B cell (primary cell): ENCODE results near the gene MAPK1. TPM values are rescaled to one million over a fixed set of nuclear protein-coding genes. Genes with fewer than 3 reads are reported as not detected.

ENCODE experiments used
- ATAC-seq: fragments of 200-7000 bp; cut with Tn5 transposase; one replicate; pipeline ENCODE4 v1.10.0; 2021; ENCODE audit warnings: low read depth, mild to moderate bottlenecking, moderate number of reproducible peaks, moderate library complexity
- CTCF ChIA-PET: fragments of 350-600 bp; sonication (Branson Sonifier 250); formaldehyde crosslinking; loops from one replicate; lab custom pipeline; 2021; ENCODE audit warnings: antibody characterized with exemption, inconsistent platforms; lab: Charles Lee
- POLR2A ChIA-PET: fragments of 350-600 bp; sonication (Branson Sonifier 250); formaldehyde crosslinking; loops from one replicate; lab custom pipeline; 2021; ENCODE audit warnings: antibody characterized with exemption; lab: Charles Lee
- DNase-seq: peaks from one replicate; pipeline ENCODE4 v3.0.0; 2013
- H2AFZ ChIP-seq: 2 replicates; pipeline ENCODE4 v1.6.1; 2012; ENCODE audit warnings: mild to moderate bottlenecking, low read depth, low read length; ENCODE audit not compliant: insufficient read depth, poor library complexity, severe bottlenecking
- H3K27ac ChIP-seq, 2 donors: 1 replicate in 1 of 2; 2 replicates in 1 of 2; pipeline ENCODE4 v1.5.1; 2012 to 2013; ENCODE audit warnings: low read length in 2 of 2, mild to moderate bottlenecking in 2 of 2, moderate library complexity in 1 of 2
- H3K27me3 ChIP-seq, 4 experiments: fragments of 200-600 bp in 1 of 4; sonication (generic) in 1 of 4; replicated peaks in 1 of 4; 1 replicate in 2 of 4; 2 replicates in 2 of 4; pipeline versions ENCODE4 v1.6.1 to v1.7.0; 2013 to 2016; ENCODE audit warnings: low read length in 3 of 4, mild to moderate bottlenecking in 2 of 4, mixed read lengths in 1 of 4, moderate library complexity in 1 of 4; ENCODE audit not compliant: insufficient read depth in 4 of 4, control insufficient read depth in 3 of 4; ENCODE audit errors: control extremely low read depth in 1 of 4
- H3K36me3 ChIP-seq, 2 experiments: replicated peaks in 1 of 2; 1 replicate in 1 of 2; 2 replicates in 1 of 2; pipeline versions ENCODE4 v1.6.1 to v1.7.1; 2013; ENCODE audit warnings: low read length in 1 of 2; ENCODE audit not compliant: insufficient read depth in 2 of 2, control insufficient read depth in 1 of 2; ENCODE audit errors: control extremely low read depth in 1 of 2, extremely low read depth in 1 of 2
- H3K4me1 ChIP-seq, 2 donors: fragments of 200-600 bp in 1 of 2; sonication (generic) in 1 of 2; 1 replicate in 1 of 2; 2 replicates in 1 of 2; pipeline versions ENCODE4 v1.5.1 to v1.6.1; 2013 to 2017; ENCODE audit warnings: low read length in 2 of 2; ENCODE audit not compliant: control insufficient read depth in 2 of 2, insufficient read depth in 2 of 2
- H3K4me2 ChIP-seq: replicated peaks from 2 replicates; pipeline ENCODE3; 2012; ENCODE audit warnings: mild to moderate bottlenecking, low read depth, low read length; ENCODE audit not compliant: poor library complexity, severe bottlenecking
- H3K4me3 ChIP-seq, 5 experiments: fragments of 200-600 bp in 1 of 5; sonication (generic) in 1 of 5; 1 replicate in 3 of 5; 2 replicates in 2 of 5; pipeline versions ENCODE4 v1.5.1 to v1.7.0; 2011 to 2016; ENCODE audit warnings: low read length in 4 of 5, mild to moderate bottlenecking in 4 of 5, low read depth in 2 of 5, control low read depth in 1 of 5, moderate library complexity in 1 of 5; ENCODE audit not compliant: insufficient read depth in 1 of 5; ENCODE audit errors: control extremely low read depth in 1 of 5, extremely low read depth in 1 of 5
- H3K79me2 ChIP-seq: fragments of 200-600 bp; sonication (generic); one replicate; pipeline ENCODE4 v1.6.0; 2016; ENCODE audit warnings: low read length; ENCODE audit not compliant: control insufficient read depth, insufficient read depth
- H3K9ac ChIP-seq: fragments of 200-600 bp; sonication (generic); 2 replicates; pipeline ENCODE4 v1.6.1; 2017; ENCODE audit warnings: mild to moderate bottlenecking, low read length, moderate library complexity
- H3K9me3 ChIP-seq, 3 donors: one replicate each; pipeline versions ENCODE4 v1.6.1 to v1.7.1; 2013; ENCODE audit warnings: low read length in 2 of 3; ENCODE audit not compliant: control insufficient read depth in 2 of 3, insufficient read depth in 1 of 3; ENCODE audit errors: control extremely low read depth in 1 of 3
- H4K20me1 ChIP-seq: 2 replicates; pipeline ENCODE4 v1.6.0; 2012; ENCODE audit warnings: mild to moderate bottlenecking, low read length; ENCODE audit not compliant: insufficient read depth, control insufficient read depth, poor library complexity, severe bottlenecking
- H3K27ac Mint-ChIP-seq: one replicate; pipeline ENCODE4 v1.8.0; 2021; ENCODE audit warnings: mixed read lengths
- H3K27me3 Mint-ChIP-seq: one replicate; pipeline ENCODE4 v1.8.0; 2021; ENCODE audit warnings: mixed read lengths
- H3K4me1 Mint-ChIP-seq: one replicate; pipeline ENCODE4 v1.8.0; 2021; ENCODE audit warnings: mixed read lengths
- H3K4me3 Mint-ChIP-seq: one replicate; pipeline ENCODE4 v1.8.0; 2021; ENCODE audit warnings: mixed read lengths
- H3K9me3 Mint-ChIP-seq: one replicate; pipeline ENCODE4 v1.8.0; 2022; ENCODE audit warnings: mixed read lengths; ENCODE audit not compliant: insufficient read depth
- EZH2 ChIP-seq: IDR thresholded peaks from 2 replicates; pipeline ENCODE4 v1.6.1; 2012; ENCODE audit warnings: borderline replicate concordance, low read depth, mild to moderate bottlenecking, moderate library complexity, low read length; ENCODE audit not compliant: insufficient read depth, poor library complexity, severe bottlenecking
- WGBS: methylation state at CpG from one replicate; pipeline ENCODE4 v1.1.5; 2013; ENCODE audit warnings: missing lambda C conversion rate; ENCODE audit not compliant: insufficient coverage; 5-methylcytosine and 5-hydroxymethylcytosine counted together
- intact Hi-C: fragments of 100-400 bp; cut with micrococcal nuclease; formaldehyde crosslinking; loops from one replicate; pipeline ENCODE4 v1.10.0; 2022
- polyA plus RNA-seq: library from polyadenylated mRNA; depleted of rRNA; stranded (reverse); fragments of >200 nt; gene quantifications from 2 replicates; pipeline ENCODE4 v1.2.3, GENCODE V29; 2012
- total RNA-seq, 2 donors: library from RNA; stranded (reverse); fragments of 120-200 nt in 1 of 2; gene quantifications; 1 replicate in 1 of 2; 2 replicates in 1 of 2; pipeline versions ENCODE4 v1.2.3 to v1.2.4, GENCODE V29; 2013 to 2022
- TF ChIP-seq, protein P1 (sequence below): fragments of 200-600 bp; IDR thresholded peaks from one replicate; pipeline ENCODE4 v1.8.0; 2022; ENCODE audit warnings: antibody characterized with exemption, mild to moderate bottlenecking

The MAPK1 gene
- total and polyA plus RNA-seq, 2 donors (not counting 1 experiment from before 2014, with no cell fraction given) = 24.0 to 155 TPM

DNA sequence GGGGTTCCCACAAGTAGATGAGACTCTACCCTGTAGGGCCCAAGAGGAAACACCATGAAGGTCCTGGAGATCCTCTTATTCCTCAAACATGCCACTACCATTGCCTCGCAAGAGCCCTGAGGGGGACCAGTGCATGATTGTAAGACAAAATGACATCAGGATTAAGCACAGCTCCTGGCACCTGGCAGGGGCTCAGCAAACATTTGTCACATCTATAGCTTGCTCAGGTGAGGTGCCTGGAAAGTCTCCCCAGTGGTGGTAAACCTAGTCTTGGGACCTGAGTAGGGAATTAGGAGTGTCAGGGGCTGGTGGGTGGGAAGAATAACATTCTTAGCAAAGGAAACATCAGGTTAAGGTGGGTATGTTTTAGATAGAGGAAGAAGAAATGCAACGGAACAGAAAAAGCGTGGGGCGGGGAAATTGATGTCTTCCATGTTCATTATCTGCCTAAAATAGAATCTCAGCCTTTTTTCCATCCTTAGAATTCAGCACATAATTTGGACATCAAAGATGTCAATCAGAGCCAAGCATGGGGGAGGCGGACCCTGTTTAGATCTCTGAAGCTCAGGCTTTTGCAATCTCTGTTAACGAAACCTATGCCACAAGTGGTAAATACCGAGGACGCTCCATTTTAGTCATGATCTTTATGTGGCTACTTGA lies 132.8 kb downstream of the MAPK1 start:
- POLR2A ChIA-PET = interaction anchor here (0.7 to 1.3 kb wide), 3 partner anchors 8 to 1503 kb away, joined by 3 to 4 read pairs (median 3); no protein-coding TSS in a partner anchor
- peak; percentile 54 for DNase-seq
- Histone ChIP-seq H3K4me2 (peak overlapping the region; percentile 89), H3K79me2 (peaks cover 50% of the 10 kb centered on the region), H3K9ac (peak overlapping the region; percentile 86), H3K27me3 (no peaks in the 10 kb centered on the region), H4K20me1 (peaks cover 21% of the 10 kb centered on the region), H2AFZ (peak overlapping the region; percentile 79), H3K9me3 (no peaks in the 10 kb centered on the region), H3K4me3 (peak overlapping the region; percentile 76 to 94 (median 93)), H3K4me1 (peaks cover 21 to 47% of the 10 kb centered on the region in 2 donors), H3K36me3 (peaks cover 0 to 8% of the 10 kb centered on the region in 2 experiments), H3K27ac (peak overlapping the region; percentile 93 to 94)
- intact Hi-C loops = loop anchor here (1.0 to 5.0 kb wide), 7 partner anchors 22 to 877 kb away; partner anchors contain the start of genes PI4KA, PPIL2, PPM1F and SNAP29
- Mint-ChIP-seq H3K27me3 (no peaks in the 10 kb centered on the region), H3K4me3 (peak overlapping the region; percentile 88), H3K4me1 (peaks cover 41% of the 10 kb centered on the region), H3K9me3 (no peaks in the 10 kb centered on the region), H3K27ac (peak overlapping the region; percentile 97)
- no peak for ATAC-seq
- TF ChIP-seq EZH2 = no peak
- TF ChIP-seq, protein P1, sequence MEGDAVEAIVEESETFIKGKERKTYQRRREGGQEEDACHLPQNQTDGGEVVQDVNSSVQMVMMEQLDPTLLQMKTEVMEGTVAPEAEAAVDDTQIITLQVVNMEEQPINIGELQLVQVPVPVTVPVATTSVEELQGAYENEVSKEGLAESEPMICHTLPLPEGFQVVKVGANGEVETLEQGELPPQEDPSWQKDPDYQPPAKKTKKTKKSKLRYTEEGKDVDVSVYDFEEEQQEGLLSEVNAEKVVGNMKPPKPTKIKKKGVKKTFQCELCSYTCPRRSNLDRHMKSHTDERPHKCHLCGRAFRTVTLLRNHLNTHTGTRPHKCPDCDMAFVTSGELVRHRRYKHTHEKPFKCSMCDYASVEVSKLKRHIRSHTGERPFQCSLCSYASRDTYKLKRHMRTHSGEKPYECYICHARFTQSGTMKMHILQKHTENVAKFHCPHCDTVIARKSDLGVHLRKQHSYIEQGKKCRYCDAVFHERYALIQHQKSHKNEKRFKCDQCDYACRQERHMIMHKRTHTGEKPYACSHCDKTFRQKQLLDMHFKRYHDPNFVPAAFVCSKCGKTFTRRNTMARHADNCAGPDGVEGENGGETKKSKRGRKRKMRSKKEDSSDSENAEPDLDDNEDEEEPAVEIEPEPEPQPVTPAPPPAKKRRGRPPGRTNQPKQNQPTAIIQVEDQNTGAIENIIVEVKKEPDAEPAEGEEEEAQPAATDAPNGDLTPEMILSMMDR = no peak
- 26% methylated on average over 3 of the region's 8 CpGs for WGBS
- CTCF ChIA-PET = interaction anchor here (1.0 to 1.4 kb wide), 2 partner anchors 203 to 218 kb away, joined by 4 to 5 read pairs; partner anchors contain the start of gene PPM1F

DNA sequence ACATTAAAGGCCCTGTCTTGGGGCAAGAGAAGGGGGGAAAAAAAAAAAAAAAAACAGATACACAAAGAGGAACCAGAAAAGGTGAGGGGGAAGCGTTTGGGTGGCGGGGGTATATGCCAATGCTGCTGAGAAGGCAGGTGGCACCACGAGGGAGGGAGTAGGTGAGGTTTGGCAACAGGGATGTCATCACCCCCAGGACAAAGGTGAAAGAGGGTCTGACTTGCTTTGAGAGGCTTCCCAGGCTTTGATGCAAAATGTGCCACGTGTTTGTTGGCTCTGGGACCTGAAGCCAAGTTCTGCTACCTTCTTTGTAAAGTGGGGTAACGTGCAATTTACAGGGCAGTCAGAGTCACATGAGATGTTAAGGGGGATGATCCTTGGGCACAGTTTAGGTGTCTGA lies 135.9 kb downstream of the MAPK1 start:
- no peak overlapping the region for H3K27ac ChIP-seq
- peaks cover 51% of the 10 kb centered on the region for H4K20me1 ChIP-seq
- no peak overlapping the region for H3K4me2 ChIP-seq
- no peak for TF ChIP-seq EZH2
- TF ChIP-seq, protein P1 = no peak
- H3K36me3 ChIP-seq = peaks cover 0 to 15% of the 10 kb centered on the region in 2 experiments
- H3K27me3 ChIP-seq = no peaks in the 10 kb centered on the region
- Mint-ChIP-seq H3K27me3 (no peaks in the 10 kb centered on the region), H3K4me3 (no peak overlapping the region), H3K27ac (peak overlapping the region; percentile 6), H3K9me3 (no peaks in the 10 kb centered on the region), H3K4me1 (peaks cover 40% of the 10 kb centered on the region)
- 31% methylated on average over 5 of the region's 5 CpGs for WGBS
- ATAC-seq = no peak
- H3K4me3 ChIP-seq = no peak overlapping the region
- intact Hi-C loops = no loop called here
- peaks cover 22 to 45% of the 10 kb centered on the region in 2 donors for H3K4me1 ChIP-seq
- POLR2A ChIA-PET = no interaction called here
- peaks cover 81% of the 10 kb centered on the region for H3K79me2 ChIP-seq
- H3K9ac ChIP-seq = no peak overlapping the region
- no peak overlapping the region for H2AFZ ChIP-seq
- DNase-seq = no peak
- CTCF ChIA-PET = no interaction called here
- H3K9me3 ChIP-seq = no peaks in the 10 kb centered on the region
